GM19238 (cell line): Measurements from ENCODE around the gene IMPA2.

ENCODE experiments used
- DNase-seq: peaks from one replicate; pipeline ENCODE4 v3.0.0; 2011; ENCODE audit warnings: low spot score; ENCODE audit not compliant: insufficient read length

IMPA2 gene

GRCh38 chr18:11989966-11990380, 8.7 kb downstream of the IMPA2 start:
- DNase-seq, result no peak

GRCh38 chr18:11990539-11990938, 9.2 kb downstream of the IMPA2 start:
- DNase-seq, result no peak

GRCh38 chr18:11991021-11991795, 9.9 kb downstream of the IMPA2 start:
- DNase-seq, result no peak

GRCh38 chr18:11992096-11992790, 10.9 kb downstream of the IMPA2 start:
- no peak for DNase-seq

- no peak for DNase-seq
Observed at GRCh38 chr18:11993264-11993916, 12.1 kb downstream of the IMPA2 start.

- DNase-seq, result no peak
Observed at GRCh38 chr18:11994336-11994702, 13.0 kb downstream of the IMPA2 start.

- DNase-seq, result no peak
Observed at GRCh38 chr18:11994703-11995444, 13.6 kb downstream of the IMPA2 start.

- peak; percentile 73 for DNase-seq
Observed at GRCh38 chr18:11995445-11996189, 14.3 kb downstream of the IMPA2 start.

GRCh38 chr18:11996190-11996754, 15.0 kb downstream of the IMPA2 start:
- DNase-seq, result no peak

GRCh38 chr18:11996907-11997306, 15.6 kb downstream of the IMPA2 start:
- no peak for DNase-seq

GRCh38 chr18:11997466-11997865, 16.2 kb downstream of the IMPA2 start:
- DNase-seq, result no peak

GRCh38 chr18:11998193-11998592, 16.9 kb downstream of the IMPA2 start:
- no peak for DNase-seq

- no peak for DNase-seq
Observed at GRCh38 chr18:11999429-11999828, 18.1 kb downstream of the IMPA2 start.

- no peak for DNase-seq
Observed at GRCh38 chr18:12000072-12000659, 18.9 kb downstream of the IMPA2 start.

GRCh38 chr18:12001421-12001820, 20.1 kb downstream of the IMPA2 start:
- no peak for DNase-seq

- no peak for DNase-seq
Observed at GRCh38 chr18:12003894-12004293, 22.6 kb downstream of the IMPA2 start.

- DNase-seq, result no peak
Observed at GRCh38 chr18:12005538-12006487, 24.5 kb downstream of the IMPA2 start.

- no peak for DNase-seq
Observed at GRCh38 chr18:12006488-12006840, 25.2 kb downstream of the IMPA2 start.

- DNase-seq, result no peak
Observed at GRCh38 chr18:12007063-12007462, 25.8 kb downstream of the IMPA2 start.
